HS-5 (cell line): ENCODE data around the gene SNX12.
"Not testable (repeated sequence)": the region's sequence is repeated elsewhere in the genome, so short reads cannot be mapped to it uniquely, and the experiment has no call there.

Experiments
- DNase-seq: peaks from one replicate; pipeline ENCODE4 v3.0.0-alpha.2; 2012; ENCODE audit warnings: low read depth

Gene SNX12

GRCh38 chrX:71091263-71091662 is 23.1 kb upstream of the SNX12 start:
- no peak for DNase-seq

GRCh38 chrX:71085900-71086299 is 17.8 kb upstream of the SNX12 start:
- no peak for DNase-seq

- no peak for DNase-seq
Measured at GRCh38 chrX:71082822-71083221, 14.7 kb upstream of the SNX12 start.

GRCh38 chrX:71082124-71082647 is 14.1 kb upstream of the SNX12 start:
- no peak for DNase-seq

- no peak for DNase-seq
Measured at GRCh38 chrX:71081330-71082123, 13.4 kb upstream of the SNX12 start.

GRCh38 chrX:71070531-71070930 is 2.4 kb upstream of the SNX12 start:
- no peak for DNase-seq

GRCh38 chrX:71067712-71068043 is 456 bp downstream of the SNX12 start:
- DNase-seq: no peak

- no peak for DNase-seq
Measured at GRCh38 chrX:71067089-71067488, 1.0 kb downstream of the SNX12 start.

- no peak for DNase-seq
Measured at GRCh38 chrX:71060127-71060526, 8.0 kb downstream of the SNX12 start.

GRCh38 chrX:71057848-71058530 is 10.1 kb downstream of the SNX12 start:
- DNase-seq: no peak

GRCh38 chrX:71056867-71057266 is 11.3 kb downstream of the SNX12 start:
- DNase-seq: no peak

- no peak for DNase-seq
Measured at GRCh38 chrX:71053217-71053621, 14.9 kb downstream of the SNX12 start.

GRCh38 chrX:71052721-71053120 is 15.4 kb downstream of the SNX12 start:
- DNase-seq: no peak

GRCh38 chrX:71047891-71048290 is 20.2 kb downstream of the SNX12 start:
- not testable (repeated sequence) for DNase-seq

GRCh38 chrX:71017396-71017939 is 50.7 kb downstream of the SNX12 start:
- DNase-seq: no peak
